ENCODE results near the gene SIAE. TPM values are rescaled to one million over a fixed set of nuclear protein-coding genes. Genes with fewer than 3 reads are reported as not detected.

Gene SIAE
- total and polyA plus RNA-seq, 2 donors (not counting 1 experiment from before 2014, with no cell fraction given): 3.6 to 4.5 TPM

- Histone ChIP-seq H4K20me1 (ENCODE audit: control insufficient read depth, insufficient read depth, low read length, poor library complexity, severe bottlenecking) (no peaks in the 10 kb centered on the region), H3K4me1 (ENCODE audit: control insufficient read depth in 2 of 2, insufficient read depth in 2 of 2, low read length in 2 of 2) (peaks cover 21 to 28% of the 10 kb centered on the region in 2 donors), H2AFZ (ENCODE audit: insufficient read depth, low read depth, low read length, poor library complexity, severe bottlenecking) (no peak overlapping the region), H3K4me2 (replicated peaks; ENCODE audit: low read depth, low read length, poor library complexity, severe bottlenecking) (no peak overlapping the region), H3K9ac (ENCODE audit: low read length) (no peak overlapping the region), H3K9me3 (ENCODE audit: control extremely low read depth in 1 of 3, control insufficient read depth in 2 of 3, insufficient read depth in 1 of 3, low read length in 2 of 3) (no peaks in the 10 kb centered on the region), H3K79me2 (ENCODE audit: control insufficient read depth, insufficient read depth, low read length) (no peaks in the 10 kb centered on the region), H3K36me3 (replicated peaks in 1 of 2; ENCODE audit: control extremely low read depth in 1 of 2, control insufficient read depth in 1 of 2, extremely low read depth in 1 of 2, insufficient read depth in 2 of 2, low read length in 1 of 2) (no peaks in the 10 kb centered on the region), H3K27me3 (replicated peaks in 1 of 4; ENCODE audit: control extremely low read depth in 1 of 4, control insufficient read depth in 3 of 4, insufficient read depth in 4 of 4, low read length in 3 of 4) (no peaks in the 10 kb centered on the region), H3K27ac (ENCODE audit: low read length in 2 of 2) (no peak overlapping the region), H3K4me3 (ENCODE audit: control extremely low read depth in 1 of 5, extremely low read depth in 1 of 5, insufficient read depth in 1 of 5, low read depth in 2 of 5, low read length in 4 of 5) (no peak overlapping the region)
- TF ChIP-seq CTCF (IDR thresholded peaks at IDR 0.05) (peak; percentile 96), EZH2 (IDR thresholded peaks at IDR 0.05; ENCODE audit: borderline replicate concordance, insufficient read depth, low read depth, low read length, poor library complexity, severe bottlenecking) (no peak)
- WGBS (ENCODE audit: insufficient coverage): 82% methylated on average over 2 of the region's 8 CpGs
- ChIA-PET CTCF (interaction anchor here (0.7 to 6.5 kb wide), 39 partner anchors 9 to 473 kb away, joined by 3 to 202 read pairs (median 5); partner anchors contain the start of genes ESAM, MSANTD2, TBRG1 and VSIG2), POLR2A (no interaction called here)
- DNase-seq (peak; percentile 73), ATAC-seq (ENCODE audit: low read depth) (no peak)
- H3K9me3 Mint-ChIP-seq (ENCODE audit: insufficient read depth): no peaks in the 10 kb centered on the region
- H3K27ac Mint-ChIP-seq: no peak overlapping the region
- intact Hi-C loops (cut with micrococcal nuclease): loop anchor here (1.0 kb wide), 5 partner anchors 78 to 207 kb away; no protein-coding TSS in a partner anchor
- H3K27me3 Mint-ChIP-seq: no peaks in the 10 kb centered on the region
- H3K4me3 Mint-ChIP-seq: no peak overlapping the region
- H3K4me1 Mint-ChIP-seq: peaks cover 23% of the 10 kb centered on the region
Measured at GRCh38 chr11:124669193-124669592, 4.3 kb downstream of the SIAE start.

- TF ChIP-seq CTCF (IDR thresholded peaks at IDR 0.05) (no peak), EZH2 (IDR thresholded peaks at IDR 0.05; ENCODE audit: borderline replicate concordance, insufficient read depth, low read depth, low read length, poor library complexity, severe bottlenecking) (no peak)
- Mint-ChIP-seq H3K4me3 (no peak overlapping the region), H3K27ac (no peak overlapping the region), H3K9me3 (ENCODE audit: insufficient read depth) (no peaks in the 10 kb centered on the region), H3K4me1 (peaks cover 13% of the 10 kb centered on the region), H3K27me3 (no peaks in the 10 kb centered on the region)
- Histone ChIP-seq H3K9me3 (ENCODE audit: control extremely low read depth in 1 of 3, control insufficient read depth in 2 of 3, insufficient read depth in 1 of 3, low read length in 2 of 3) (no peaks in the 10 kb centered on the region), H3K4me3 (ENCODE audit: control extremely low read depth in 1 of 5, extremely low read depth in 1 of 5, insufficient read depth in 1 of 5, low read depth in 2 of 5, low read length in 4 of 5) (no peak overlapping the region), H3K9ac (ENCODE audit: low read length) (no peak overlapping the region), H3K27ac (ENCODE audit: low read length in 2 of 2) (no peak overlapping the region), H3K27me3 (replicated peaks in 1 of 4; ENCODE audit: control extremely low read depth in 1 of 4, control insufficient read depth in 3 of 4, insufficient read depth in 4 of 4, low read length in 3 of 4) (no peaks in the 10 kb centered on the region), H3K36me3 (replicated peaks in 1 of 2; ENCODE audit: control extremely low read depth in 1 of 2, control insufficient read depth in 1 of 2, extremely low read depth in 1 of 2, insufficient read depth in 2 of 2, low read length in 1 of 2) (no peaks in the 10 kb centered on the region), H4K20me1 (ENCODE audit: control insufficient read depth, insufficient read depth, low read length, poor library complexity, severe bottlenecking) (no peaks in the 10 kb centered on the region), H3K4me1 (ENCODE audit: control insufficient read depth in 2 of 2, insufficient read depth in 2 of 2, low read length in 2 of 2) (peaks cover 11 to 20% of the 10 kb centered on the region in 2 donors), H3K79me2 (ENCODE audit: control insufficient read depth, insufficient read depth, low read length) (no peaks in the 10 kb centered on the region), H2AFZ (ENCODE audit: insufficient read depth, low read depth, low read length, poor library complexity, severe bottlenecking) (no peak overlapping the region), H3K4me2 (replicated peaks; ENCODE audit: low read depth, low read length, poor library complexity, severe bottlenecking) (no peak overlapping the region)
- ChIA-PET POLR2A (no interaction called here), CTCF (interaction anchor here (1.1 to 1.5 kb wide), 4 partner anchors 94 to 170 kb away, joined by 3 to 7 read pairs (median 6); partner anchors contain the start of gene ESAM)
- intact Hi-C loops (cut with micrococcal nuclease): no loop called here
- WGBS (ENCODE audit: insufficient coverage): 99% methylated on average over 3 of the region's 3 CpGs
- no peak for DNase-seq
- ATAC-seq (ENCODE audit: low read depth): no peak
Measured at GRCh38 chr11:124667601-124668000, 5.9 kb downstream of the SIAE start.
